GM04504 (cell line): ENCODE data around the gene FZR1.

ENCODE experiments used
- DNase-seq: peaks from one replicate; pipeline ENCODE4 v3.0.0-alpha.2; 2012; ENCODE audit warnings: low read depth

FZR1 gene

DNA sequence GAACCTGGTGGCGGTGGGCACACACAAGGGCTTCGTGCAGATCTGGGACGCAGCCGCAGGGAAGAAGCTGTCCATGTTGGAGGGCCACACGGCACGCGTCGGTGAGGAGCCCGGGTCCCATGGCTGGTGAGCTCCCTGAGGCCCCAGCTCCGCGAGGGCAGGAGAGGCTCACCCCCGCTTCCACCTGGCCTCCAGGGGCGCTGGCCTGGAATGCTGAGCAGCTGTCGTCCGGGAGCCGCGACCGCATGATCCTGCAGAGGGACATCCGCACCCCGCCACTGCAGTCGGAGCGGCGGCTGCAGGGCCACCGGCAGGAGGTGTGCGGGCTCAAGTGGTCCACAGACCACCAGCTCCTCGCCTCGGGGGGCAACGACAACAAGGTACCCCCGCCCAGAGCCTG lies 25.6 kb downstream of the FZR1 start:
- DNase-seq: no peak

DNA sequence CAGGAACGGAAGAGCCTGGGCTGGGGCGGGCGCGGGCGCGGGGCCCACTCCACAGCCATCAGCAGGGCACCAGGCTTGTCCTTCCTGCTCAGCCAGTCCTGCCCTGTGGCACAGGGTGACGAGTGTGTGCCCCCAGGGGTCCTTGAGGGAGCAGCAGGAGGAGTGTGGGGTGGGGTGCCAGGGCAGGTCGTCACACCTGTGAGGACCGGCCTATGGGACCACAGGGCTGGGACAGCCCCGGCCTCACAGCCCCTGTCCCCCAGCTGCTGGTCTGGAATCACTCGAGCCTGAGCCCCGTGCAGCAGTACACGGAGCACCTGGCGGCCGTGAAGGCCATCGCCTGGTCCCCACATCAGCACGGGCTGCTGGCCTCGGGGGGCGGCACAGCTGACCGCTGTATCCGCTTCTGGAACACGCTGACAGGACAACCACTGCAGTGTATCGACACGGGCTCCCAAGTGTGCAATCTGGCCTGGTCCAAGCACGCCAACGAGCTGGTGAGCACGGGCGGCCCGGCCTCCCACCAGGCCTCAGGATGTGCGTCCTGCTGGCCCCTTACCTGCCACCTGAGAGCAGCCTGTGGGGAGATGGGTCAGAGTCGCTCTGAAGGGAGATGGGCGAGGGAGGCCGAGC lies 26.2 kb downstream of the FZR1 start:
- no peak for DNase-seq

DNA sequence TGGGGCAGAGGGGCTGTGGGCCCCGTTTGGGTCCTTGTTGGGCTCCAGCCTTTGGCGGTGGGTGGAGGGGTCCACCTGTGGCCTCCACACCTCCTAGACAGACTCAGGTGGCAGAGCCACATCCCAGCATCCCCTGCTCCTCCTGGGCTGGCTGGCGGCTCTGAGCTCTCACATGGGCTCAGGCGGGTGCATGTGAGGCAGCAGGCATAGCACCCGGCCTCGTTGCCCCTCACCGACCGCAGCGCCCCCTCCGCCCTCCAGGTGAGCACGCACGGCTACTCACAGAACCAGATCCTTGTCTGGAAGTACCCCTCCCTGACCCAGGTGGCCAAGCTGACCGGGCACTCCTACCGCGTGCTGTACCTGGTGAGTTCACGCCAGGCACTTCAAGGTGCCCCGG lies 26.9 kb downstream of the FZR1 start:
- DNase-seq: no peak

DNA sequence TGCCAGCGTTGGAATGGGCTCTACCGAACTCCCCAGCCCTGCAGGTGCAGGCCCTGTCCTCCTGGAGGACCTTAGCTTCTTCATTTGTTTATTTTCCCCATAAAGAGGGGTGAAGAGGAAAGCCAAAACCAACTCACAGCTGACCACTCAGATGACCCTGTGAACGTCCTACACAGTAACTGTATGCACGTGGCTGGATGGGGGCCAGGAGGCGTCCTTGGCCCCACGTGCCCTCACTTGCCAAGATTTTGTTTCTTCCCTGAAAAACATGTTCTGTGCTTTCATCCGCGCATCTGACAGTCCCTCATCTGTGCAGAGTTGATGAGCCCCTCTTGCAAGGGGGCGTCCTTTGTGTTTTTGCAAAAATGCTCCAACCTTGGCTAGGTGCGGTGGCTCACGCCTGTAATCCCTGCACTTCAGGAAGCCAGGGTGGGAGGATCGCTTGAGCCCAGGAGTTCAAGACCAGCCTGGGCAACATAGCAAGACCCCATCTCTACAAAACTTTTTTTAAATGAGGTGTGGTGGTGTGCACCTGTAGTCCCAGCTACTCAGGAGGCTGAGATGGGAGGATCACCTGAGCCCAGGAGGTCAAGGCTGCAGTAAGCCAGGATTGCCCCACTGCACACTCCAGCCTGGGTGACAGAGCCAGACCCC lies 27.6 kb downstream of the FZR1 start:
- no peak for DNase-seq

DNA sequence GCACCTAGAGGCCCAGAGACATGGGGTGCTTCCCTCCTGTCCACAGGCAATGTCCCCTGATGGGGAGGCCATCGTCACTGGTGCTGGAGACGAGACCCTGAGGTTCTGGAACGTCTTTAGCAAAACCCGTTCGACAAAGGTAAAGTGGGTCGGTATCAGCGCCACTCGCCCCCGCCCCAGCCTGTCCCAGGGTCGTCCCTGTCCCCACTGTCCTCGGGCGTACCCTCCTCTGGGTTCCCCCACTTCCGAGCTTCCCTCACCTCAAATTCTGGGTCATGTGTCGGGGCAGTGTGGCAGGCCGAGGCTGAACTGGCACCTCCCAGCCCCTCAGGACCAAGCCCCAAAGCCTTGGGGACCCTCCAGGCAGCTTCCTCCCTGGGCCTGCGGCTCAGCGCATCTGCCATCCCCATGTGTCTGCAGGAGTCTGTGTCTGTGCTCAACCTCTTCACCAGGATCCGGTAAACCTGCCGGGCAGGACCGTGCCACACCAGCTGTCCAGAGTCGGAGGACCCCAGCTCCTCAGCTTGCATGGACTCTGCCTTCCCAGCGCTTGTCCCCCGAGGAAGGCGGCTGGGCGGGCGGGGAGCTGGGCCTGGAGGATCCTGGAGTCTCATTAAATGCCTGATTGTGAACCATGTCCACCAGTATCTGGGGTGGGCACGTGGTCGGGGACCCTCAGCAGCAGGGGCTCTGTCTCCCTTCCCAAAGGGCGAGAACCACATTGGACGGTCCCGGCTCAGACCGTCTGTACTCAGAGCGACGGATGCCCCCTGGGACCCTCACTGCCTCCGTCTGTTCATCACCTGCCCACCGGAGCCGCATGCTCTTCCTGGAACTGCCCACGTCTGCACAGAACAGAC lies 28.5 kb downstream of the FZR1 start:
- DNase-seq: no peak

DNA sequence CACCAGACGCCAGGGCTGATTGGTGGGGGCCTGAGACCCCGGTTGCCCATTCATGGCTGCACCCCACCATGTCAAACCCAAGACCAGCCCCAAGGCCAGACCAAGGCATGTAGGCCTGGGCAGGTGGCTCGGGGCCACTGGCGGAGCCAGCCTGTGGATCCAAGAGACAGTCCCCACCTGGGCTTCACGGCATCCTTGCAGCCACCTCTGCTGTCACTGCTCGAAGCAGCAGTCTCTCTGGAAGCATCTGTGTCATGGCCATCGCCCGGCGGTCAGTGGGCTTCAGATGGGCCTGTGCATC lies 29.1 kb downstream of the FZR1 start:
- DNase-seq: no peak

DNA sequence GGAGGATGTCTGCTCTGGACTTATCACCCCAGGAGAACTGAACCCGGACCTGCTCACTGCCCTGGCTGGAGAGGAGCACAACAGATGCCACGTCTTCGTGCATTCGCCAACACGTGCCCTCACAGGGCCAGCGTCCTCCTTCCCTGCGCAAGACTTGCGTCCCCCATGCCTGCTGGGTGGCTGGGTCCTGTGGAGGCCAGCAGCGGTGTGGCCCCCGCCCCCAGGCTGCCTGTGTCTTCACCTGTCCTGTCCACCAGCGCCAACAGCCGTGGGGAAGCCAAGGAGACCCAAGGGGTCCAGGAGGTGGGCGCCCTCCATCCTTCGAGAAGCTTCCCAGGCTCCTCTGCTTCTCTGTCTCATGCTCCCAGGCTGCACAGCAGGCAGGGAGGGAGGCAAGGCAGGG lies 29.5 kb downstream of the FZR1 start:
- no peak for DNase-seq

DNA sequence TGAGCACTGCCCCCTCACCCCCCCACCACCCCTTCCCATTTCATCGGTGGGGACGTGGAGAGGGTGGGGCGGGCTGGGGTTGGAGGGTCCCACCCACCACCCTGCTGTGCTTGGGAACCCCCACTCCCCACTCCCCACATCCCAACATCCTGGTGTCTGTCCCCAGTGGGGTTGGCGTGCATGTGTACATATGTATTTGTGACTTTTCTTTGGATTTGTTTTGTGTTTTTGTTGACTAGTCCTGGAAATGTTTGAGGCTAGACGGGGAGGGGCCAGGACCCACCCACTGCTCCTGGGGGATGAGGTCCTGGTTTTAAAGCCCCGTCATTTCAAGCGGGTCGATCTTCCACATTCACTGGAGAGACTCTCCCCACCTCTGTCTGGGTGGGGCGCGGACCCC lies 29.9 kb downstream of the FZR1 start:
- no peak for DNase-seq

DNA sequence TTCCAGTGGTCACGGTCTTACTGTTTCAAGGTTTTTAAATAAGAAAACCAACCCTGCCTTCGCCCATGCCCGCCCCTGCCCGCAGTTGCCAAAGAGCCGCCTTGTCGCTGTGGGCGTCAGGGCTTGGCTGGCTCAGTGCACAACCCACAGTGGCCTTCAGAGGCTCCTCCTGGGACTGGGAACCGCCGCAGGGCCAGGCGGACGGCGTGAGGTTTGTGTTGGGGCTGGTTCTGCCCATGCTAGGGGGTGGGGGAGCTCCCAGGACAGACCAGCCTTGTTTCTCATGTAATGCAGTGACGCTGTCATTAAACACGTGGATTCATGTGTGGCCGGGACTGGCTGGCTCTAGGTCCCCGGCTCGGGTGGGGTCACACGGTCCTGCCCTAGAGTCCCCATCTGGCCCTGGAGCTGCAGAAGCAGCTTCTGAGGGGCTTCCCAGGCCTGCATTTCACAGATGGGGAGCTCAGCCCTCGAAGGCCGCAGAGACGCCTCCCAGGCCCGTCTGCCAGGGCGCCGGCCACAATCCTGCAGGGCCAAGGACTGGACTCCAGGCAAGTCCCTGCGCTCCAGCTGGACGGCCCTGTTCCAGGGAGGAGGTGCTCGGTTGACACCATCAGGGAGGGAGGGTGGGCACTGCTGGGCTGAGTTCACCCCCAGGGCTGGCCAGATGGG lies 30.5 kb downstream of the FZR1 start:
- DNase-seq: no peak

DNA sequence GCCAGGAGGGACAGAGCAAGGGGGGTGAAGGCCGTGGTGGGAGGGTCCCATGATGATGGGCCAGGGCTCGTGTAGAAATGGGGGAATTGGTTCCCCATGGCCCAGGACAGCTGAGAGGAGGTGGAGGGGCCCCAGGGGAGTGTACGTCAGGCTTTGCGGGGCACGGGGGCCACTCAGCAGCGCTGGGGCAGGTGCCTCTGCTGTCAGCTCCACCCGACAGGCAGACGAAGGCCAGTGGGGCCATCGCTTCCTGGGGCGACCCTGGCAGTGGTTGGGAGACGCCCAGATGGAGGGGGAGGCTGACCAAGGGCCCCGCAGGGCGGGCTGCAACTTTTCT lies 31.0 kb downstream of the FZR1 start:
- no peak for DNase-seq

DNA sequence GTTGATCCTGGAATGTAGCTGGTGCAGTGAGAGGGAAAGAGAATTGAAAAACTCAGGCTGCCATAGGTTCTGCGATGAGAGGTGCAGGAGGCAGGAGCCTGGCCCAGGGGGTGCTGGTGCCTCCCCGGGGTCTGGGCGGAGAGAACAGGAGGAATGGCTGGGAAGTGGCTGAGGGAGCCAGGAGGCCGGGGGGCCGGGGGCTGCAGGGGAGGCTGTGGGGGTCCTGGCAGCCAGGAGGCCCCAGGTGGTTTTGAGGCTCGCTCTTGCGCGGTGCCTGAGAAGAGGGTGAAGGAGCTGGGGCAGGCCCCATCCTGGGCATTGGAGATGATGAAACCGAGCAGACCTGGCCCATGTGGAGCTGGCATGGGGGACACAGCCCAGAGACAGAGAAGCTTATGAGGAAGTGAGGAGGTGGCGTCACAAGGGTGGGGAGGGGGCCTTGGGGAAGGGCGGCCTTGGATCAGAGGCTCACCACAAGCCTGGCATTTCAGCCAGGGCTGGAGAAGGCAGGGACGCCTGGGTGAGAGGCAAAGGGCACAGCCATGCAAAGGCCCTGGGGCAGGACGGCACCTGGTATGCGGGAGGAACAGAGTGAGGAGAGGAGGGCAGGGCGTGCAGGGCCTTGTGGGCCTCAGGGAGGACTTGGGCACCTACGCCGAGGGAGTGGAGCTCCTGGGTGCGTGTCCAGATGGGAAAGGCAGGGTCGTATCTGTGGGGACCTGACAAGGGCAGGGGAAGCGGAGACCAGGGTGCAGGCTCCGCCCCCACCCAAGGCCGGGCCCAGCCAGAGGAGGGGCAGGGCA lies 31.5 kb downstream of the FZR1 start:
- DNase-seq: no peak

DNA sequence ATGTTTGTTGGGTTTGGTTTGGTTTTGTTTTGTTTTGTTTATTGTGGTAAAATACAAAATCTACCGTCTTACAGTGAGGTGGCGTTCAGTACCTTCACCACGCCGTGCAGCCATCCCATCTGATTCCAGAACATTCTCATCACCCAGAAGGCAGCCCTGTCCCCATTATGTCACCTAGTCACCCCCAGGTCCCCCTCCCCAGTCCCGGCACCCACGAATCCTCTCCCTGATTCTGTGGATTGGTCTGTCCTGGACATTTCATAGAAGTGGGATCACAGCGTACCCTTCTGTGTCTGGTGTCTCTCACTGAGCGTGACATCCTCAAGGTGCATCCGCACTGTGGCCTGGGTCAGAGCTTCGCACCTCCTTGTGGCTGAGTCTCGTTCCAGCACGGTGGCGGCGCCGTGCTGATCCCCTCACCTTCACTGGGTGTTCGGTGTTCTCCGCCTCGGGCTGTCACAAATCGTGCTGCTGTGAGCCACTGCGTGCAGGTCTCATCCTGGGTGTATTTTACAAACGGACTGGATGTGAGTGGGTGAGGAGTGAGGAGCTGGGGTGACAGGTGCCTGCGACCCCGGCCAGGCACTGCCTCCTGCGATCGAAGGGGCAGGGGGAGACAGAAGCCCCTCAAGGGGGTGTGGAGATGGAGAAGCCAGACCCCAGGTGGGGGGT lies 32.3 kb downstream of the FZR1 start:
- DNase-seq: no peak

DNA sequence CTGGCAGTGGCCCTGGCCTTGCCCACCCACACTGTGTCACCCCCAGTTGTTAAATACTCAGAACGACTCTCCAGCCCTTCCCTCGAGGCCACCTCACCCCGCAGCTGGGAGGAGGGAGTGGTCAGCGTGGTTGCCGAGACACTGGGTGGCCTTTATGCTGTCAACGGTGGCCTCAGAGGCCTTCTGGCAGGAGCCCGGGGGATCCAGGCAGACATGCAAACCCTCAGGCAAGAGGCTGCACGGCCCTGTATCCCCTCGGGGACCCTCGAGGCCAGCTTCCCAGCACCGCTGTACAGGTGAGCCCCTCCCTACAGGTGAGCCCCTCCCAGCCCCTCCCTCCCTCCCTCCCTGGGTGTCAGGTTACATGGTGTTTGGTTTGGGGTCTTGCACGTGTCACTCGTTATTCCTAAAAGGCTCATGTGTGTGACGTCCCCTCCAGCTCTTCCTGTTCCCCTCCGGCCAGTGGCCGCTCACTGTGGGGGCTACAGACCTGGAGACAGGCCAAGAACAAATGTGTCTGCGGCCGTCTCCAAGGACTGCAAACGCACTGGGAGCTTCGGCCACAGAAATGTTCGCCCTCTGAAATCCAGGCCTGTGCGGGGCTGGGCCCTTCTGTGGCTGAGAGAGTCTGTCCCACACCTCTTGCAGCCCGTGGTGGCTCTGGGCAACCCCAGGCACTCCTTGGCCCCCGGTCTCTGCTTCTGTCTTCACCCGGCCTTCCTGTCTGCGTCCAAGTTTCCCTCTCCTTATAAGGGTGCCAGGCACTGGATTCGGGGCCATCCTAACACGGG lies 33.0 kb downstream of the FZR1 start, which contains the start of gene TEKTIP1:
TSS of gene TEKTIP1 (plus strand) at position 210 of the 791 bp plus-strand sequence. CDS start at position 214, 4 bp downstream.
- no peak for DNase-seq

DNA sequence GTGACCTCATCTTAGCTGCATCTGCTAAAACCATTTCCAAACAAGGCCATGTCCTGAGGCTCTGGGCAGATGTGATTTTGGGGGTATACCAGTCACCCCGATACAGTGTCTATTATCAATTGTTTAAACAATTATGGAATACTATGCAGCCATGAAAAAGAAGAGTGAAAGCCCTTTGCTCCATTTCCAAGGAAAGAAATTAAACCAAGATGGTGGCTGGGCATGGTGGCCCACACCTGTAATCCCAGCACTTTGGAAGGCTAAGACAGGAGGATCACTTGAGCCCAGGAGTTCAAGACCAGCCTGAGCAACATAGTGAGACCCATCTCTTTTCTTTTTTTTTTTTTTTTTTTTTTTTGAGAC lies 33.6 kb downstream of the FZR1 start:
- no peak for DNase-seq

DNA sequence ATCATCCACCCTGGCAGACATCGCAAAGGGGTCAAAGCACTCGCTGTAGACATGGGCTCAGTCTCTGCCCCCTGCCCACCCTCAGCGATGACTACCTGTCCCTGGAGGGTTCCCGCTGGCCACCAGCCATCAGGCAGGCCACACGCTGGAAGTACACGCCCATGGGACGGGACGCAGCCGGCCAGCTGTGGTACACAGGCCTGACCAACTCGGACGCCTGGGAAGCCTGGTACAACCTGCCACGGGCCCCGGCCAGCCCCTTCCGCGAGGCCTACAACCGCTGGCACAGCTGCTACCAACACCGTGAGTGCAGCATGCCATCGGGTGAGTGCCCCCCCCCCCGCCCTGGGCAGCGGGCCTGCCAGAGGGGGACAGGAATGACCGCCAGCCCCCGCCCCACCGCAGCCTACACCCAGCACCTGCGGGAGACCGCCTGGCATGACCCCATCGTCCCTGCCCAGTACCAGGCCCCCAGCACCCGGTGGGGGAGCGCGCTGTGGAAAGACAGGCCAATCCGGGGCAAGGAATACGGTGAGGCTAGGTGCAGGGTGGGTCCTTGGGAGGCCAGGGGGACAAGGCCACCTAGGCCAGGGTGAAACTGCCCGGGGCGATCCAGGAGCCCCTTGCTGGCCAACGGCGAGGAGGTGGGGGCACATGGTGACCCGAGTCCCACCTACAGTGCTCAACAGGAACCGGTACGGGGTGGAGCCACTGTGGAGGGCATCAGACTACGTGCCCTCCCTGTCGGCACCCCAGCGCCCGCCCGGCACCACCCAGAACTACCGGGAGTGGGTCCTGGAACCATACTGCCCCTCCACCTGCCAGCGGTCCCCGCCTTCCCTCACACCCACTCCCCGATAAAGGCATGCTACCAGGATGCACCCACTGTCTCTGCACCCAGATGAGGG lies 37.3 kb downstream of the FZR1 start:
- no peak for DNase-seq

DNA sequence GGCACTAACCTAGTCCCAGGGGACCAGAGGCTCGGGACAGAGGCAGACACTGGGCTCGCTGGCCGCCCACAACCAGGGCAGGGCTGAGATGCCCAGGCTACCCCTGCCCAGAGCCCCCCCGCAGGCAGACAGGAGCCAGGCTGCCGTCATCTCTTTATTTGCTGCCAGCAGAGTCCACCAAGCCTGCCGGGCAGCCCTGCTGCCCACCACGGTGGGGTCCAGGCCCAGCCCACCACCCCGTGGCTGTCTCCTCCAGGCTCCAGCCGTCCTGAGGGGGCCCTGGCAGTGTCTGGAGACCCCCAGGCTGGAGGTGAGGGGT lies 37.9 kb downstream of the FZR1 start:
- no peak for DNase-seq

DNA sequence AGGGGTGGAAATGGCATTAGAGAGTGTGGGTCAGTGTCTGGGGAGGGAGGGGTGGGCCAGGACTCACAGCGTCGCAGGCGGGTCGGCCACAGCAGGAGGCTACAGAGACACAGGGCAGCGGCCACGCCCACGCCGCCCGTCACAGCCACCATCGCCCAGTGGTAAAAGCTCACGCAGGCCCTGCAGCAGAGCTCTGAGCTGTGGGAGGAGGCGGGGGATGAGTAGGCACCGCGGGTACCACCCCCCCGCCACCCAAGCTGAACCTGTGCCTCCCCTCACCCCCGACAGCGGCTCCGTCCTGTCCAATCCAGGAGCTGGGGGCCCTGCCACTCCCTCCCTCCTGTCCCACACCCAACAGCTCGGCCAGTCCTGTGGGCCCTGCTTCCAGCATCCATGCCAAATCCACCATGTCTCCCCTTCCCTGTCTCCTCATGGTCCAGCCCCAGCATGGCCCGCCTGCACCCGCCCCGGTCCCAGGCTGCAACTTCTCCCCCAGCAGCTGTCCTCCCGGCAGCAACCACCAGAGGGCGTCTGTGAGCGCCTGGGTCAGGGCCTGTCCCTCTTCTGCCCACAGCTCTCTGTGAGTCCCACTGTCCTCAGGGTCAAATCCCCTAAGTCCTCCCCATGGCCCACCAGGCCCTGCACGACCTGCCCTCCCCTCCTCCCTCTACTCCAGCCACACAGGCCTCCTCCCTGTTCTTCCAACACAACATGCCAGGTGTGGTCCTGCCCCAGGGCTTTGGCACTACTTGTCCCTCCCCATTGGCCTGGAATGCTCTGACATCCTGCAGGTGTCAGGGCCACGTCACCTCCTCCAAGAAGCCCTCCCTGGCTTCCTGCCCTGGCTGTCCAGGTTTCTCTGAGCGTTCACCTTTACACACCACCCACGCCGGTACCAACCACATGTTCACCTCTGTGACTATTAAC lies 38.9 kb downstream of the FZR1 start:
- peak; percentile 17 for DNase-seq

DNA sequence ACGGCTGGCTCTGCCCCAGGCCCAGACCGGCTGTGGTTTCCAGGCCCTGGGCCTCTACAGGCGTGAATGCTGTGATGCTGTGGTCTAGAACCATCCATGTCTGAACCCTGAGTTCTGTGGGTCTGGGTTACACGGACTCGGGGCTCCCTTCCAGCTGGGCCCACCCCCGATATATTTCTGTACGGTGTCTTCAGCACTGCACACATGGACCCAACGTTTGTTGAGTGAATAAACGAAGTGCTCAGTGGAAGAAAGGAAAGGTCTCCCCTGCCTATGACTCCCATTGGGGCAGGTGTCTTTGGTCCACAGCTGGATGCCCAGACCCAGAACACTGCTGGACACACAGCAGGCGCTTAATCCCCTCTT lies 39.5 kb downstream of the FZR1 start:
- no peak for DNase-seq

DNA sequence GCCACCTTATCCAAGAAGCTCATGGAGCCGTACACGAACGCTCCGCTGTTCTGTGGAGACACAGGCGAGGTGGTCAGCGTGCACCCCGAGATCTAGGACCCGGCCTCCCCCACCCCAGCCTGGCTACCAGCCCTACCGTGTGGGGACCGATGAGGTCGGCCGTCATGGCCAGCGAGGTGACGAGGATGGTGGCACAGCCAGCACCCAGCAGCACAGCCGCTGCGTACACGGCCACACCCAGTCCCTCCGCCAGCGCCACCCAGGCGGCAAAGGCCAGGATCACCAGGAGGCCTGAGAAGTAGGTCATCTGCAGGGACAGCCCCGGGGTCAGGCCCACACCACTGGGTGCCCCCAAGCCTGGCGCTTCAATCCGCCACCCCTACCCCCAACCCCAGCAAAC lies 40.0 kb downstream of the FZR1 start:
- no peak for DNase-seq
